ENCODE measurements around the gene CSHL1.

- TF ChIP-seq POLR2A (IDR thresholded peaks at IDR 0.05) = no peak
- TF ChIP-seq, protein P1, sequence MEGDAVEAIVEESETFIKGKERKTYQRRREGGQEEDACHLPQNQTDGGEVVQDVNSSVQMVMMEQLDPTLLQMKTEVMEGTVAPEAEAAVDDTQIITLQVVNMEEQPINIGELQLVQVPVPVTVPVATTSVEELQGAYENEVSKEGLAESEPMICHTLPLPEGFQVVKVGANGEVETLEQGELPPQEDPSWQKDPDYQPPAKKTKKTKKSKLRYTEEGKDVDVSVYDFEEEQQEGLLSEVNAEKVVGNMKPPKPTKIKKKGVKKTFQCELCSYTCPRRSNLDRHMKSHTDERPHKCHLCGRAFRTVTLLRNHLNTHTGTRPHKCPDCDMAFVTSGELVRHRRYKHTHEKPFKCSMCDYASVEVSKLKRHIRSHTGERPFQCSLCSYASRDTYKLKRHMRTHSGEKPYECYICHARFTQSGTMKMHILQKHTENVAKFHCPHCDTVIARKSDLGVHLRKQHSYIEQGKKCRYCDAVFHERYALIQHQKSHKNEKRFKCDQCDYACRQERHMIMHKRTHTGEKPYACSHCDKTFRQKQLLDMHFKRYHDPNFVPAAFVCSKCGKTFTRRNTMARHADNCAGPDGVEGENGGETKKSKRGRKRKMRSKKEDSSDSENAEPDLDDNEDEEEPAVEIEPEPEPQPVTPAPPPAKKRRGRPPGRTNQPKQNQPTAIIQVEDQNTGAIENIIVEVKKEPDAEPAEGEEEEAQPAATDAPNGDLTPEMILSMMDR (IDR thresholded peaks at IDR 0.05) = no peak
Observed at GRCh38 chr17:63941751-63942150, 30.7 kb upstream of the CSHL1 start.
